Fibroblast of lung (primary cell): Measurements from ENCODE around the gene FZD4.

Experiments
- EZH2 ChIP-seq: IDR thresholded peaks from 2 replicates; pipeline ENCODE4 v1.5.1; 2012; ENCODE audit warnings: low read length, control low read depth, mild to moderate bottlenecking; ENCODE audit errors: missing control alignments
- TF ChIP-seq, protein P1 (sequence below), 2 donors: IDR thresholded peaks in 1 of 2; conservative IDR thresholded peaks in 1 of 2; 1 replicate in 1 of 2; 2 replicates in 1 of 2; pipeline ENCODE4 v1.5.1; 2011 to 2012; ENCODE audit warnings: low read length in 2 of 2, control low read depth in 1 of 2, inconsistent platforms in 1 of 2, low read depth in 1 of 2, mild to moderate bottlenecking in 1 of 2

DNA sequence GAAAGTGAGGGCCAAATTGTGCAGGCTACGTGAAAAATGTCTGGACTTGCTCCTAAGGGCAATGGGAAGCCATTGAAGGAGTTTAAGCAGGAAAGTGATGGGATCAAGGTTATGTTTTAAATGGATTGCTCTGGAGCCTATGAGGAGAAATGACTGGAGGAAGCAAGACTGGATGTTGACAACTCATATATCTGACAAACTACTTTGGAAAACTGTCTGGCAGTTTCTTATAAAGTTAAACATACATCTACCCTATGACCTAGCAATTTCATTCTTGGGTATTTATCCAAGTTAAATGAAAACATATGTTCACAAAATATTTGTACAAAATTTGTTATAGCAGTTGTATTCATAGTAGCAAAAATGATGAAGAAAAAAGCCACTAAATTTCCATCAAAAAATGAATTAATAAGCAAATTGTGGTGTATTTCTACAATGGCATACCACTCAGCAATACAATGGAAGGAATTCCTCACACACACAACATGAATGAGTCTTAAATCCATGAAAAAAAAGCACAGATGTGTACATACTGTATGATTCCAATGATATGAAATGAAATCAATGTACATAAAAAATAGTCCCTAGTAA lies 24.1 kb downstream of the FZD4 start:
- TF ChIP-seq, protein P1, sequence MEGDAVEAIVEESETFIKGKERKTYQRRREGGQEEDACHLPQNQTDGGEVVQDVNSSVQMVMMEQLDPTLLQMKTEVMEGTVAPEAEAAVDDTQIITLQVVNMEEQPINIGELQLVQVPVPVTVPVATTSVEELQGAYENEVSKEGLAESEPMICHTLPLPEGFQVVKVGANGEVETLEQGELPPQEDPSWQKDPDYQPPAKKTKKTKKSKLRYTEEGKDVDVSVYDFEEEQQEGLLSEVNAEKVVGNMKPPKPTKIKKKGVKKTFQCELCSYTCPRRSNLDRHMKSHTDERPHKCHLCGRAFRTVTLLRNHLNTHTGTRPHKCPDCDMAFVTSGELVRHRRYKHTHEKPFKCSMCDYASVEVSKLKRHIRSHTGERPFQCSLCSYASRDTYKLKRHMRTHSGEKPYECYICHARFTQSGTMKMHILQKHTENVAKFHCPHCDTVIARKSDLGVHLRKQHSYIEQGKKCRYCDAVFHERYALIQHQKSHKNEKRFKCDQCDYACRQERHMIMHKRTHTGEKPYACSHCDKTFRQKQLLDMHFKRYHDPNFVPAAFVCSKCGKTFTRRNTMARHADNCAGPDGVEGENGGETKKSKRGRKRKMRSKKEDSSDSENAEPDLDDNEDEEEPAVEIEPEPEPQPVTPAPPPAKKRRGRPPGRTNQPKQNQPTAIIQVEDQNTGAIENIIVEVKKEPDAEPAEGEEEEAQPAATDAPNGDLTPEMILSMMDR (conservative IDR thresholded peaks at IDR 0.05 in 1 of 2, IDR thresholded peaks at IDR 0.05 in 1 of 2; ENCODE audit: low read depth in 1 of 2, low read length in 2 of 2) = no peak
- TF ChIP-seq EZH2 = no peak
